T-helper 17 cell (primary cell): ENCODE measurements around the gene TULP1. TPM values are rescaled to one million over a fixed set of nuclear protein-coding genes. Genes with fewer than 3 reads are reported as not detected.

Experiments used
- ATAC-seq: fragments of 150-1000 bp; cut with Tn5 transposase; 2 replicates; pipeline ENCODE4 v1.10.0; 2021; ENCODE audit warnings: mild to moderate bottlenecking, moderate library complexity
- DNase-seq, 3 donors: peaks; one replicate each; pipeline versions ENCODE4 v3.0.0 to v3.0.0-alpha.2; 2020 to 2021
- H3K9me3 ChIP-seq: one replicate; pipeline ENCODE4 v1.7.0; 2013; ENCODE audit warnings: low read length, mild to moderate bottlenecking; ENCODE audit not compliant: control insufficient read depth, poor library complexity, severe bottlenecking
- H3K27ac Mint-ChIP-seq: one replicate; pipeline ENCODE4 v1.8.0; 2022; ENCODE audit warnings: mild to moderate bottlenecking, moderate library complexity, mixed read lengths
- H3K27me3 Mint-ChIP-seq: one replicate; pipeline ENCODE4 v1.8.0; 2022; ENCODE audit warnings: mixed read lengths
- H3K36me3 Mint-ChIP-seq: one replicate; pipeline ENCODE4 v1.8.0; 2022; ENCODE audit warnings: low read depth, mixed read lengths
- H3K4me1 Mint-ChIP-seq: one replicate; pipeline ENCODE4 v1.8.0; 2022; ENCODE audit warnings: mild to moderate bottlenecking, mixed read lengths
- H3K4me3 Mint-ChIP-seq: one replicate; pipeline ENCODE4 v1.8.0; 2022; ENCODE audit warnings: mild to moderate bottlenecking, moderate library complexity, mixed read lengths
- total RNA-seq, 4 donors: library from RNA in 2 of 4; stranded (reverse) in 2 of 4; gene quantifications; one replicate each; pipeline ENCODE4 v1.2.3 and lab custom pipeline; 2022 to 2026

The TULP1 gene
- total RNA-seq (not detected), total RNA-seq (lab: John Stamatoyannopoulos, UW) (0 reads per million in 2 donors)

DNA sequence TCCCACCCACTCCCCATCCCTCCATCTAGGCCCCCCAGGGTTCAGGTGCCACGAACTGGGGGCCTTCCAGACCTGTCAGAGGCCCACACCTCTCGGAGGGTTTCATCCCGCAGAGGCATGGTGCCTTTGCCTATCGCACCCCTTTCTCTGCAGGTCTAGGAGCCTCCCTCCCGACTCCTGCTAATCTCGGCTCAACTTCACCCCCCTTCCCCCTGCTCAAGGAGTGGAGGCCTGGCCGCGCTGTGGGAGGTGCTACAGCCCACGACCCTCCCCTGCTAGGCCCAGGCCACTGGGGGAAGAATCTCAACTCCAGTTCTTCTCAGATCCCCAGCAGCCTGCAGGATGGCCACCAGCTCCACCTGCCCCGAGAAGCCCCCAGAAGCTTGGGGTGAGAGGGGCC, at the start of gene TULP1:
Gene TULP1, minus strand, starts transcription at position 157 of the 400 bp plus-strand sequence. Its CDS starts 38 bp downstream, at position 119.
- Mint-ChIP-seq H3K4me3 (no peak within 1 kb of the TSS), H3K36me3 (peaks cover 2% of the 10 kb centered on the region), H3K27ac (no peak within 1 kb of the TSS), H3K4me1 (peaks cover 12% of the 10 kb centered on the region), H3K27me3 (peaks cover 25% of the 10 kb centered on the region)
- H3K9me3 ChIP-seq = no peaks in the 10 kb centered on the region
- DNase-seq = no peak
- ATAC-seq = no peak

DNA sequence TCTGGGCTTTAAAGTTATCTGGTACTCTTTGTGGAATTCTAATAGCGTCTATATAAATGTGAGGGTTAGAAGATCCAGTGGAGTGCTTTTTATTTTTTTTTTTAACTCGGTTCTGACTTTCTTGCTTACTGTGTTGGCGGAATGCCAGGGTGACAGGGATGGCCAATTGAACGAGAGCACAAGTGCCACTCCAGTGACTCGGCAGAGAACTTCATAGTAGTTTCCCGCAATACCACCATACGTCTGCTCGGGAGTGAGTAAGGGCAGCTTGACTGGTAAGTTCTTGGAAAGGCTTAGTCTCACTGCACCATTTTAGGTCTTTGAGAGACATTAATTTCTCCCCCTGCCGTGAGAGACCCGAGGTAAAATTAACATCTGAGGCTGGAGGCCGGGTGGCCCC, 49.4 kb upstream of the TULP1 start:
- DNase-seq (no peak), ATAC-seq (no peak)
- Mint-ChIP-seq H3K4me3 (no peak overlapping the region), H3K36me3 (no peaks in the 10 kb centered on the region), H3K27ac (no peak overlapping the region), H3K27me3 (peaks cover 19% of the 10 kb centered on the region), H3K4me1 (peaks cover 4% of the 10 kb centered on the region)
- H3K9me3 ChIP-seq = no peaks in the 10 kb centered on the region

DNA sequence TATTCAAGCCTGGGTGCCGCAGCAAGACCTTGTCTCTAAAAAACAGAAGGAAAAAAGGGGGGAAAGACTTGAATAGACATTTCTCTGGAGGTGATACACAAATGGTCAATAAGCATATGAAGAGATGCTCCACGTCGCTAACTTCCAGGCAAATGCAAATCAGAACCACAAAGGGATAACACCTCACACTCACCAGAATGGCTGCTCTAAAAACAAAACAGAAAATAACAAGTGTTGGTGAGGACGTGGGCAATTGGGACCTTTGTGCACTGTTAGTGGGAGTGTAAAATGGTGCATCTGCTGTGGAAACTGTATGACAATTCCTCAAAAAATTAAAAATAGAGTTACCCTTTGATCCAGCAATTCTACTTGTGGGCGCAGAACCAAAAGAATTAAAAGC, 48.4 kb upstream of the TULP1 start:
- ATAC-seq = no peak
- Mint-ChIP-seq H3K36me3 (no peaks in the 10 kb centered on the region), H3K4me3 (no peak overlapping the region), H3K27ac (no peak overlapping the region), H3K4me1 (peaks cover 4% of the 10 kb centered on the region), H3K27me3 (peaks cover 19% of the 10 kb centered on the region)
- no peak for DNase-seq
- no peaks in the 10 kb centered on the region for H3K9me3 ChIP-seq

DNA sequence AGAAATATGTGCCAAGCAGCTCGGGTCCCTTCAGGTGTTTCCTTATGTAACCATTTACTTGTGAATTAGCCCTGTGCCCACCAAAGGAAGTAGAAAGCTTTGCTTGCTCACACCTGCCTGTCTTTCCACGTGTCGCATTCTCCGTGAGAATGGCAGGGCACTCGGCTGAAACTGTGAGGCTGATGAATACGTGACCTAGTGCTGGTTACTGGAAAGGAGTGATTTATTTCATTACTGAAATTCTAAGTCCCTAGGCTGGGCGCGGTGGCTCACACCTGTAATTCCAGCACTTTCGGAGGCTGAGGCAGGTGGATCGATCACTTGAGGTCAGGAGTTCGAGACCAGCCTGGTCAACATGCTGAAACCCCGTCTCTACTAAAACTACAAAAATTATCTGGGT, 45.9 kb upstream of the TULP1 start:
- H3K4me1 Mint-ChIP-seq = peaks cover 4% of the 10 kb centered on the region
- ATAC-seq = no peak
- no peak overlapping the region for H3K4me3 Mint-ChIP-seq

DNA sequence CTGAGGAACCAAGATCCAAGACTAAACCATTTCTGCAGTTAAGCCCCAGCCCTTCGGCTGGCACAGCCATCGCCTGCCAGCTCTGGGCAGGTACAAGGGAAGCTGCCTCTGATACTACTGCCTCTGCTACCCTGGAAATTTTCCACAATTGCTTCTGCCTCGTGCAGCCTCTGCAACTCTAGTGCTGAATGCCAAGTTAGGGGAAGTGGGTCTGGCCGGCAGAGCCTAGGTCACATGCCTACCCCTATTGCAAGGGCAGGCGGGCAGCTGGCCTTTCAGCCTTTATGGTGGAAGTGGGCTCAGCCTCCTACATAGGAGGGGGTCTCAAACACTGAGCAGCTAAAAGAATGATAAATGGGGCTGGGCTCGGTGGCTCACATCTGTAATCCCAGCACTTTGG, 44.5 kb upstream of the TULP1 start:
- Mint-ChIP-seq H3K27ac (no peak overlapping the region), H3K36me3 (peaks cover 2% of the 10 kb centered on the region), H3K4me3 (no peak overlapping the region), H3K27me3 (no peaks in the 10 kb centered on the region), H3K4me1 (peaks cover 4% of the 10 kb centered on the region)
- ATAC-seq (no peak), DNase-seq (no peak)
- H3K9me3 ChIP-seq = no peaks in the 10 kb centered on the region

More for the DNA sequence above, 45.9 kb upstream of the TULP1 start:
- Mint-ChIP-seq H3K27me3 (peaks cover 4% of the 10 kb centered on the region), H3K27ac (no peak overlapping the region), H3K36me3 (peaks cover 2% of the 10 kb centered on the region)
- no peak for DNase-seq
- H3K9me3 ChIP-seq = no peaks in the 10 kb centered on the region

DNA sequence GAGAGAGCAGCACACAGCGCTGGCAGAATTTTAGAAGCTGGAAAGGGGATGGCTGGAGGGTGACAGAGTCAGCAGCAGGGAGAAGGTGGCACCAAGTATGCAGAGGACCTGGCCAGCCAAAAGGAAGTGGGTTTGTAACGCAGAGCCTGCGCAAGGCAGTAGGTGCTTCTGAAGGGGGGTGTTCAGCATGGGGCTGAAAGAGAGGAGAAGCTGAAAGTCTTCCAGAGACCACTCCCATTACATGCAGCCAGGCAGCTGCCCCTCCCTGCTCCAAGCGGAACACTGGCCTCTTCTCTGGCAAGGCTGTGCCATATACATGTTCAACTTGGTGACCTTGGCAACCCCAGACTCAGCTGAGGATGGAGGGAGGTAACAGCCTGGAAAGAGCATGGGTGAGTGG, 42.1 kb upstream of the TULP1 start:
- no peaks in the 10 kb centered on the region for H3K27me3 Mint-ChIP-seq
- no peak overlapping the region for H3K27ac Mint-ChIP-seq
- no peak overlapping the region for H3K4me3 Mint-ChIP-seq
- peaks cover 4% of the 10 kb centered on the region for H3K36me3 Mint-ChIP-seq
- ATAC-seq (no peak), DNase-seq (no peak)
- H3K9me3 ChIP-seq = no peaks in the 10 kb centered on the region
- H3K4me1 Mint-ChIP-seq = peaks cover 6% of the 10 kb centered on the region

DNA sequence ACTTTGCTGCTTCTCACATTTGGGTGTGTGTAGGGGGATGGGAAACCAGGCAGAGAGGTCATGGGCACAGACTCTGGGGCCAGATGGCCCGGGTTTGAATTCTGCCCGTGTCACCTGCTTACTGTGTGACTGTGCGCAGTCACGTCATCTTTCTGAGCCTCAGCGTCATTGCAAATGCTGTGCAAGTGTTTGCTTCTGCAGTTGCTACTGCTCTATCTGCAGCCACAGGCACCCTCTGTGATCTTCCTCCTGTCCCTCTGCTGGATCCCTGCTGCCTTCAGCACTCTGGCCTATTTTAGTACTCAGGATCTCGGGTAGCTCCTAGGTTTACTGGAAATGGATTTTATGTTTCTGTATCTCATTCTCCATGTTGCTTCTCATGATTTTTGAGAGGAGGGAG, 40.6 kb upstream of the TULP1 start:
- no peak overlapping the region for H3K4me3 Mint-ChIP-seq
- no peaks in the 10 kb centered on the region for H3K9me3 ChIP-seq
- H3K27me3 Mint-ChIP-seq = no peaks in the 10 kb centered on the region
- DNase-seq (no peak), ATAC-seq (no peak)
- H3K4me1 Mint-ChIP-seq = peaks cover 2% of the 10 kb centered on the region
- H3K27ac Mint-ChIP-seq = no peak overlapping the region
- peaks cover 4% of the 10 kb centered on the region for H3K36me3 Mint-ChIP-seq

DNA sequence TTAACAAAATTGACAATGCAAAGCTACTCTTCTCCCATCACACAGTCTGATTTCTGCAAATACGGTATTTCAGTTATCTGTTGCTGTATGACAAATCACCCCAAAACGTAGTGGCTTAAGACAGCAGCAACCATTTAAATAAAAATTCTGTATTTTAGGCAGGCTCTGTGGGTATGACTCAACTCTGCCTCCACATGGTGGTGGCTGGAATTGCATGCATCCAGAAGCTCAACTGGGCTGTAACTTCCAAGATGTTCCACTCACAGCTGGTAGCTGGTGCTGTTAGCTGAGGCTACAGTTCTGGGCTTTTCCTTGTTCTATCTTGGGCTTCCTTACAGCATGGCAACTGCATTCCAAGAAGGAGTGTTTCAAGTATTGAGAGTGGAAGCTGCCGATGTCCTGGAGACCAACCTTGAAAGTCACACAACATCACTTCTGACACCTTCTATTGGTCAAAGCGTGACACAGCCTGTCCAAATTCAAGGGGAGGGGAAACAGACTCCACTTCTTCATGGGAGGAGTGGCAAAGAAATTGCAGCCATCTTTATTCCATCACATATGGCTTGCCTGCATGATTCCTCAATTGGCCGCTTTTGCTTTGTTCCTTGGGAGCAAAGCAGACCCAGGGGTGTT, 39.7 kb upstream of the TULP1 start:
- ATAC-seq = peak; percentile 63
- no peak overlapping the region for H3K4me3 Mint-ChIP-seq

DNA sequence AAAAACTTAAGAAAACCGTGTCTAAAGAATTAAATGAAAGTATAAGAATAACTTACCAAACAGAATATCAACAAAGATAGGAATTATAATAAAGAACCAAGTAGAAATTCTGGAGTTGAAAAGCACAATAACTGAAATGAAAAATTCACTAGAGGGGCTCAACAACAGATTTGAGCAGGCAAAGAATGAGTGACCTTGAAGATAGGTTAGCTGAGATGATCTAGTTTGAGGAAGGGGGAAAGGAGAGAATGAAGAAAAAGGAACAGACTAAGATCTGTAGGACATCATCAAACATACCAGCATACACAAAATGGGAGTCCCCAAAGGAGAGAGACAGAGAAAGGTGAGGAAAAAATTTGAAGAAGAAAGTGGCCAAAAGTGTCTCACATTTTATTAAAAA, 37.7 kb upstream of the TULP1 start:
- DNase-seq (no peak), ATAC-seq (no peak)
- H3K27ac Mint-ChIP-seq = no peak overlapping the region
- no peaks in the 10 kb centered on the region for H3K27me3 Mint-ChIP-seq
- no peaks in the 10 kb centered on the region for H3K9me3 ChIP-seq
- peaks cover 4% of the 10 kb centered on the region for H3K36me3 Mint-ChIP-seq
- H3K4me1 Mint-ChIP-seq = peaks cover 2% of the 10 kb centered on the region
- no peak overlapping the region for H3K4me3 Mint-ChIP-seq

More for the DNA sequence above, 39.7 kb upstream of the TULP1 start:
- Mint-ChIP-seq H3K36me3 (peaks cover 4% of the 10 kb centered on the region), H3K27me3 (no peaks in the 10 kb centered on the region), H3K4me1 (peaks cover 2% of the 10 kb centered on the region), H3K27ac (no peak overlapping the region)
- peak; percentile 24 to 56 (median 27) for DNase-seq
- no peaks in the 10 kb centered on the region for H3K9me3 ChIP-seq

DNA sequence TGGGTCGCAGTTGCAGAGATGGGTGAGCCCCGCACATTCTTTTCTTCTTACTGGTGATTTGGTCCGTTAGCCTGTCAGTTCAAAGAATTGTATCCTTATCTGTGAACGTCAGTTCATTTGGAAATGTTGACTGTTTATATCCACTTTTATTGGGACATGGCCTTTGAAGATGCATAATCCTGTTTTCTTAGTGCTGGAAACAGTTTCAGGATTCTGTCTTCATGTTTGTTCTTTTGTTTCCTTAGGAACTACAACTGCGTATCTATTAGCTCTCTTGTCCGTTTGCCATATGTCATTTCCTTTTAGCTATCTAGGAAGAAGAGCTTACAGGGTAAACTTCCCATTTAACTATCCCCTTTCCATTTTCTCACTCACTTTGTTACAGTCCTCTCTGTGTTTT, 35.0 kb upstream of the TULP1 start:
- ATAC-seq (no peak), DNase-seq (no peak)
- no peak overlapping the region for H3K4me3 Mint-ChIP-seq
- H3K4me1 Mint-ChIP-seq = peaks cover 5% of the 10 kb centered on the region
- no peak overlapping the region for H3K27ac Mint-ChIP-seq
- peaks cover 2% of the 10 kb centered on the region for H3K36me3 Mint-ChIP-seq
- H3K27me3 Mint-ChIP-seq = no peaks in the 10 kb centered on the region
- no peaks in the 10 kb centered on the region for H3K9me3 ChIP-seq

DNA sequence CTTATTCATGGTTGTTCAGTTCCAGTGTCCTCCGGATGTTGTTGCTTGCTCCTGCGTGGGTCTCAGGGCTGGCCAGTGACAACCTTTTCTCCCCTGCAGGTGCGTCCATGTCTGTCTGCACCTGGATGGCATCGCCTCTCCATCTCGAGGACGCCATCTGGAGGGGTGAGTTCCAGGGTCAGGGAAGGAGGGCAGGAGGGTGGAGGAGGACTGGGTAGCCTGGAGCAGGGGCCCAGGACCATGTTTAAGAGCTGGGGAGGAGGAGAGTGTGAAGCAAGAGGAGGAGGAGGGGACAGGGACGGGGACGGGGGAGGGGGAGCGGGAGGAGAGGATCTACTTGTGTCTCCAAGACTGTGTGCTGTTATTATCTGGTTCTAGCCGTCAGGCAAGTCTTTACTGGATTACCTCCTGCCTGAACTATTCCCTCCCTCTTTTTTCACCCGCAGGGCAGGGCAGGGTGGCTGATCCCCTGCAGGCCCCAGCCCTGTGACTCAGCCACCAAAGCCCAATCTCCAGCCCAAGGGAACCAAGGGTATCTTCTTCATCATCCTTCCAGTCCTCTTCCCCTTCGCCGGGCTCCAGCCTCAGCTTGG, 32.2 kb upstream of the TULP1 start:
- H3K9me3 ChIP-seq = no peaks in the 10 kb centered on the region
- no peak overlapping the region for H3K27ac Mint-ChIP-seq
- no peaks in the 10 kb centered on the region for H3K27me3 Mint-ChIP-seq
- DNase-seq (no peak), ATAC-seq (no peak)
- H3K36me3 Mint-ChIP-seq = no peaks in the 10 kb centered on the region
- peaks cover 3% of the 10 kb centered on the region for H3K4me1 Mint-ChIP-seq
- H3K4me3 Mint-ChIP-seq = no peak overlapping the region

DNA sequence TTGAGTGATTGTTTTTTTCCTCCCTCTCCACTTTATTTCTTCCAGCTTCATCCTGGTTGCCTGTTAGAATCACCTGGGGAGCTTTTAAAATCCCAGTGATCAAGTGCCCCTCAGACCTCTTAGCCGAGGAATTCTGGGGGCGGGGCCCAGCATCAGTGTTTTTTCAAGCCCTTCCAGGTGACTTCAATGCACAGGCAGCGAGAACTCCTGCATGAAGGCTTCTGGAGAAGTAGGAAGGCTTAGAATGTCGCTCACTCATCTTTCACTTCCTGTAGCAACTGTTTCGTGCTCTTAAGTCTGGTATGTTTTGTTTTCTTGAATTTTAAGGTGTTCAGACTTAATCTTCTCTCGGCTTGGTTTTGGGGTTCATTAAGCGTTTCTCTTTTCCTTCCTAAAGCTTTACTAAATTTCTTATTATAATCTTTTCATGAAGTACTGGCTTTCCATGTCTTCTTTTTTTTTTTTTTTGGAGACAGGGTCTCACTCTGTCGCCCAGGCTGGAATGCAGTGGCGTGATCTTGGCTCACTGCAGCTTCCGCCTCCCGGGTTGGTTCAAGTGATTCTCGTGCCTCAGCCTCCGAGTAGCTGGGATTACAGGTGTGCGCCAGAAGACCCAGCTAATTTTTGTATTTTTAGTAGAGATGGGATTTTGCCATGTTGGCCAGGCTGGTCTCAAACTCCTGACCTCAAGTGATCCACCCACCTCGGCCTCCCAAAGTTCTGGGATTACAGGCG, 30.9 kb upstream of the TULP1 start:
- Mint-ChIP-seq H3K27ac (no peak overlapping the region), H3K4me3 (no peak overlapping the region), H3K36me3 (no peaks in the 10 kb centered on the region), H3K27me3 (no peaks in the 10 kb centered on the region), H3K4me1 (peaks cover 3% of the 10 kb centered on the region)
- no peaks in the 10 kb centered on the region for H3K9me3 ChIP-seq
- ATAC-seq = no peak
- DNase-seq = no peak

DNA sequence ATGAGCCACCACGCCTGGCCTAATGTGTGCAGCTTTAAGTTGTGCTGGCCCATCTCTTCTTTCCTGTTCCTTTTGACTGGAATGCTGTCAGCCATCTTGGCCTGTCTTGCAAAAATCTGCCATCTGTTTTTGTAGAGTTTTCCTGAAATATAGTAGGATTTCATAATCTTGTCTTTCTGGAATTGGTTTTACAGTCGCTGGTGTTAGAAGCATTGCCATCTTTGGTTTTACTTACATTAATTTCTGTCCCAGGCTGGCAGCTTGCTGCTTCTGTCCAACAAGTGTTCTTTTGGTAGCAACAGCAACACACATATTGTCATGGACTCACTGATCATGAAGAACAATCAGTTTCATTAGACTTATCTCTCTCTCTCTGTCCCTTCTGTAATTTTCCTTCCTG, 29.1 kb upstream of the TULP1 start:
- no peaks in the 10 kb centered on the region for H3K27me3 Mint-ChIP-seq
- ATAC-seq = no peak
- peaks cover 3% of the 10 kb centered on the region for H3K4me1 Mint-ChIP-seq
- no peak for DNase-seq
- no peak overlapping the region for H3K4me3 Mint-ChIP-seq
- H3K27ac Mint-ChIP-seq = no peak overlapping the region
- H3K36me3 Mint-ChIP-seq = no peaks in the 10 kb centered on the region
- no peaks in the 10 kb centered on the region for H3K9me3 ChIP-seq
